ENCODE data around the gene MSRB3.
"Not testable (repeated sequence)": the region's sequence is repeated elsewhere in the genome, so short reads cannot be mapped to it uniquely, and the experiment has no call there.

The MSRB3 gene

GRCh38 chr12:65311260-65311659 lies 32.8 kb downstream of the MSRB3 start:
- H3K36me3 ChIP-seq (ENCODE audit: control insufficient read depth, low read depth, low read length), result no peaks in the 10 kb centered on the region
- H3K27me3 ChIP-seq (ENCODE audit: control insufficient read depth, insufficient read depth, low read length), result no peaks in the 10 kb centered on the region
- H3K9ac ChIP-seq (ENCODE audit: low read length), result no peak overlapping the region
- no peaks in the 10 kb centered on the region for H3K9me3 ChIP-seq (ENCODE audit: control insufficient read depth, low read depth, low read length)
- no peak overlapping the region for H3K4me3 ChIP-seq (ENCODE audit: low read length)
- no peak overlapping the region for H3K27ac ChIP-seq (ENCODE audit: low read length)
- no peaks in the 10 kb centered on the region for H3K4me1 ChIP-seq (ENCODE audit: control insufficient read depth, low read depth, low read length)

DNA sequence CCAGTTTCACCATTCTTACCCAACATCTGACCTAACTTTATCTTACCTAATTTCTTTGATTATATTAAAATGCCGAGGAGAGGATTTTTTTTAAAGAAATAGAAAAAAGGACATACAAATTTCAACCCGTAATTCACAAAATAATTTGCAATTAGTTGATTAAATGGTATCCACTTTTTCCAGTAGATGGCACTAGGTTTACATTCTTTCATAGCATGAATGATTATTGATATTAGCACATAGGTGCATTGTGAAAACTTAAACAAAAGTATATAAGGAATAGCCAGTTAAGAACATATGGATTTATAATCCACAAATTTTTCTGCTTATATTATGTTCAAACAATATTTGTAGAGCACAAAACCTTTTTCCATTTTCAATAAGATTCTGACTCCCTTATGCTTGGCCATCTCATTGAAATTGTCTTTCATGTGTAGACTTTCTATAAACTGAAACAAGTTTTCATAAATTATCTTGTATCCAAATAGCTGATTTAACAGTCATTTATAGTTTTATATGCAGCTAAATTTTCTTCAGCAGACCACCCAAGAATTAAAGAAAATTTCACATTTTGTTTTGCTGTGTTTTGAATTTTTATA lies 35.3 kb downstream of the MSRB3 start:
- Histone ChIP-seq H3K4me1 (ENCODE audit: control insufficient read depth, low read depth, low read length) (peaks cover 16% of the 10 kb centered on the region), H3K27me3 (ENCODE audit: control insufficient read depth, insufficient read depth, low read length) (no peaks in the 10 kb centered on the region), H3K36me3 (ENCODE audit: control insufficient read depth, low read depth, low read length) (no peaks in the 10 kb centered on the region), H3K9me3 (ENCODE audit: control insufficient read depth, low read depth, low read length) (no peaks in the 10 kb centered on the region), H3K9ac (ENCODE audit: low read length) (no peak overlapping the region), H3K27ac (ENCODE audit: low read length) (no peak overlapping the region), H3K4me3 (ENCODE audit: low read length) (no peak overlapping the region)

- not testable (repeated sequence) for H3K27me3 ChIP-seq (ENCODE audit: control insufficient read depth, insufficient read depth, low read length); H3K9me3 ChIP-seq (ENCODE audit: control insufficient read depth, low read depth, low read length); H3K27ac ChIP-seq (ENCODE audit: low read length); H3K36me3 ChIP-seq (ENCODE audit: control insufficient read depth, low read depth, low read length); H3K4me3 ChIP-seq (ENCODE audit: low read length); H3K9ac ChIP-seq (ENCODE audit: low read length)
- H3K4me1 ChIP-seq (ENCODE audit: control insufficient read depth, low read depth, low read length), result peaks cover 21% of the 10 kb centered on the region
Observed at GRCh38 chr12:65315238-65315637, 36.8 kb downstream of the MSRB3 start.

GRCh38 chr12:65318186-65318685 lies 39.8 kb downstream of the MSRB3 start:
- no peaks in the 10 kb centered on the region for H3K9me3 ChIP-seq (ENCODE audit: control insufficient read depth, low read depth, low read length)
- H3K36me3 ChIP-seq (ENCODE audit: control insufficient read depth, low read depth, low read length), result no peaks in the 10 kb centered on the region
- peaks cover 21% of the 10 kb centered on the region for H3K4me1 ChIP-seq (ENCODE audit: control insufficient read depth, low read depth, low read length)
- no peak overlapping the region for H3K4me3 ChIP-seq (ENCODE audit: low read length)
- H3K27ac ChIP-seq (ENCODE audit: low read length), result no peak overlapping the region
- no peak overlapping the region for H3K9ac ChIP-seq (ENCODE audit: low read length)
- no peaks in the 10 kb centered on the region for H3K27me3 ChIP-seq (ENCODE audit: control insufficient read depth, insufficient read depth, low read length)

- H3K4me3 ChIP-seq (ENCODE audit: low read length), result no peak overlapping the region
- no peaks in the 10 kb centered on the region for H3K27me3 ChIP-seq (ENCODE audit: control insufficient read depth, insufficient read depth, low read length)
- no peak overlapping the region for H3K27ac ChIP-seq (ENCODE audit: low read length)
- no peaks in the 10 kb centered on the region for H3K36me3 ChIP-seq (ENCODE audit: control insufficient read depth, low read depth, low read length)
- H3K4me1 ChIP-seq (ENCODE audit: control insufficient read depth, low read depth, low read length), result peaks cover 21% of the 10 kb centered on the region
- no peak overlapping the region for H3K9ac ChIP-seq (ENCODE audit: low read length)
- no peaks in the 10 kb centered on the region for H3K9me3 ChIP-seq (ENCODE audit: control insufficient read depth, low read depth, low read length)
Observed at GRCh38 chr12:65319688-65320200, 41.3 kb downstream of the MSRB3 start.

- Histone ChIP-seq H3K4me3 (ENCODE audit: low read length) (no peak overlapping the region), H3K9ac (ENCODE audit: low read length) (no peak overlapping the region), H3K36me3 (ENCODE audit: control insufficient read depth, low read depth, low read length) (no peaks in the 10 kb centered on the region), H3K4me1 (ENCODE audit: control insufficient read depth, low read depth, low read length) (peaks cover 12% of the 10 kb centered on the region), H3K9me3 (ENCODE audit: control insufficient read depth, low read depth, low read length) (no peaks in the 10 kb centered on the region), H3K27ac (ENCODE audit: low read length) (no peak overlapping the region), H3K27me3 (ENCODE audit: control insufficient read depth, insufficient read depth, low read length) (no peaks in the 10 kb centered on the region)
Observed at GRCh38 chr12:65323070-65323469, 44.6 kb downstream of the MSRB3 start.

DNA sequence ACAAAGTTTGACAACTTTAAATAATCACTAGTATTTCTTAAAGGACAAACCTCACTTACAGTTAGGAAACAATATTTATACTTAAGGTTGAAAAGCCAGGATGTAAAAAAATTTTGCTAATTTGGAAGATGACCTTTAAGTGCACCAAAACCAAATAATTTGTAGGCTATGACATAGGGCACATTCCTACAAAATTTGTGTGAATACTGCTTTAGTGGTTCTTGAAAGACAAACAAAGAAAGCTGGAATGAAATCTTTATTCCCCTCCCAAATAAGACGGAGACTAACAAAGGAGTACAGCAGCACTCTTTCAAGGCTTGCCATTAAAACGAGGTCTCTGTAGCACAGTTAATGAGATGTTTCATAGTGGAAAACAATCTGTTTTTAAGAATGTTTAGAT lies 45.6 kb downstream of the MSRB3 start:
- Histone ChIP-seq H3K27me3 (ENCODE audit: control insufficient read depth, insufficient read depth, low read length) (no peaks in the 10 kb centered on the region), H3K9me3 (ENCODE audit: control insufficient read depth, low read depth, low read length) (no peaks in the 10 kb centered on the region), H3K4me3 (ENCODE audit: low read length) (no peak overlapping the region), H3K27ac (ENCODE audit: low read length) (no peak overlapping the region), H3K9ac (ENCODE audit: low read length) (no peak overlapping the region), H3K4me1 (ENCODE audit: control insufficient read depth, low read depth, low read length) (peaks cover 2% of the 10 kb centered on the region), H3K36me3 (ENCODE audit: control insufficient read depth, low read depth, low read length) (no peaks in the 10 kb centered on the region)

DNA sequence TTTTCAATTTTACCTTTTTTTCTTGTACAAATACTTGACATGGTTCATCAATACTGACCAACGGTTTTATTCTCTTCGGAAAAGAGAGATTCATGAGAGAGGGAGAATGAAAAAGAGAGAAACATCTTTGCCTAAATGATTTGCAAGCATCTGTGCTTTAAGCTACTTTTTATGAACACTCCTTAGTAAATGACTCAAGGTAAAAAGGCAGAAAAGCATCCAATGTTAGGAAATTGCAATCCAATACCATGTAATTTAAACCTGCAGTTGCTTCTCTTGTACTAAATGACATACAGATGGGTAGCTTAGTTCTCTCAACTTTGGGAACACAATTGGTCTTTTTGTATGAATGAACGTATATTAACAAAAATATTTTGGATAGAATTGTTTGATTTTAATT lies 46.1 kb downstream of the MSRB3 start:
- H3K27ac ChIP-seq (ENCODE audit: low read length), result no peak overlapping the region
- H3K36me3 ChIP-seq (ENCODE audit: control insufficient read depth, low read depth, low read length), result no peaks in the 10 kb centered on the region
- H3K27me3 ChIP-seq (ENCODE audit: control insufficient read depth, insufficient read depth, low read length), result no peaks in the 10 kb centered on the region
- H3K9me3 ChIP-seq (ENCODE audit: control insufficient read depth, low read depth, low read length), result no peaks in the 10 kb centered on the region
- H3K4me1 ChIP-seq (ENCODE audit: control insufficient read depth, low read depth, low read length), result no peaks in the 10 kb centered on the region
- no peak overlapping the region for H3K9ac ChIP-seq (ENCODE audit: low read length)
- no peak overlapping the region for H3K4me3 ChIP-seq (ENCODE audit: low read length)

DNA sequence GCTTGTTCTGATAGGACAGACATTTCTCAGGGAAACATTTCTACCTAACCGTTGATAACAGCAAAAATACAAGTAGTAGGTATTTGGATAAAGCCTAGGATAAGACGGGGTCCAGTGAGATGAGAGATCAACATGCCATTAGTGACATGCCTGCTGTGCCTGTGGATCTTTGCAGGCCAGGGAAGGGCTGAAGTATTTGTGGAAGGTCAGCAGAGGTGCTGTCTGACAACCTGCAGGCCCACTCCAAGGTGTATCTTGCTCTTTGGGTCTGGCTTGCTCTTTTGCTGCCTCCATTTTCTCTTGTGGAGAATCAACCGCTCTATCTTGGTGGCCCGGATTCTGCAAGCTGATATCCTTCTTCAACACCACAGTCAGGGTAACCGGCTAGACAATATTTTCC lies 46.7 kb downstream of the MSRB3 start:
- Histone ChIP-seq H3K36me3 (ENCODE audit: control insufficient read depth, low read depth, low read length) (no peaks in the 10 kb centered on the region), H3K4me1 (ENCODE audit: control insufficient read depth, low read depth, low read length) (no peaks in the 10 kb centered on the region), H3K9me3 (ENCODE audit: control insufficient read depth, low read depth, low read length) (no peaks in the 10 kb centered on the region), H3K27me3 (ENCODE audit: control insufficient read depth, insufficient read depth, low read length) (no peaks in the 10 kb centered on the region), H3K9ac (ENCODE audit: low read length) (no peak overlapping the region), H3K4me3 (ENCODE audit: low read length) (no peak overlapping the region), H3K27ac (ENCODE audit: low read length) (no peak overlapping the region)

DNA sequence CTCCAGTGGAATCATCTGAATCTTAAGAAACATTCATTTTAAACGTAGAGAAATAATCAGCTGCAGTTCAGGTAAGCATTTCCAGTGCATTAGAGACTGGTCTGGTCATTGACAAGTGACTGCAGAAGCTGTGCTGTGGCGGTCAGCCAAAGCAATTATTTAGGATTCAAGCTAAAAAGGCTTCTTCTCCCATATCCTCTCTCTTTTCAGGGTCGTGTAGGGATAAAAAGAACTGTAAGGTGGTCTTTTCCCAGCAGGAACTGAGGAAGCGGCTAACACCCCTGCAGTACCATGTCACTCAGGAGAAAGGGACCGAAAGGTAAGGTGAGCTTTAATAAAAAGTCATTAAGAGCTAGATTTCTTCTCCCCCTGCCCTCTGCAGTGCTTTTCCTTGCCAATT lies 48.1 kb downstream of the MSRB3 start:
- Histone ChIP-seq H3K9ac (ENCODE audit: low read length) (no peak overlapping the region), H3K27me3 (ENCODE audit: control insufficient read depth, insufficient read depth, low read length) (no peaks in the 10 kb centered on the region), H3K4me3 (ENCODE audit: low read length) (no peak overlapping the region), H3K27ac (ENCODE audit: low read length) (no peak overlapping the region), H3K9me3 (ENCODE audit: control insufficient read depth, low read depth, low read length) (no peaks in the 10 kb centered on the region), H3K4me1 (ENCODE audit: control insufficient read depth, low read depth, low read length) (no peaks in the 10 kb centered on the region), H3K36me3 (ENCODE audit: control insufficient read depth, low read depth, low read length) (no peaks in the 10 kb centered on the region)

- Histone ChIP-seq H3K9ac (ENCODE audit: low read length) (no peak overlapping the region), H3K27ac (ENCODE audit: low read length) (no peak overlapping the region), H3K4me3 (ENCODE audit: low read length) (no peak overlapping the region)
Observed at GRCh38 chr12:65327207-65328076, 49.0 kb downstream of the MSRB3 start.

More at GRCh38 chr12:65327207-65328076, 49.0 kb downstream of the MSRB3 start:
- Histone ChIP-seq H3K4me1 (ENCODE audit: control insufficient read depth, low read depth, low read length) (no peaks in the 10 kb centered on the region), H3K9me3 (ENCODE audit: control insufficient read depth, low read depth, low read length) (no peaks in the 10 kb centered on the region), H3K27me3 (ENCODE audit: control insufficient read depth, insufficient read depth, low read length) (no peaks in the 10 kb centered on the region), H3K36me3 (ENCODE audit: control insufficient read depth, low read depth, low read length) (no peaks in the 10 kb centered on the region)
